Suppressor macrophage treated with lipopolysaccharide for 4 hours (primary cell): ENCODE results near the gene EFNA5.
A peak's percentile ranks its signal among the peaks of the same experiment; 100 is the strongest.

ENCODE experiments used
- DNase-seq: peaks from one replicate; pipeline ENCODE4 v3.0.0-alpha.2; 2020

EFNA5 gene

DNA sequence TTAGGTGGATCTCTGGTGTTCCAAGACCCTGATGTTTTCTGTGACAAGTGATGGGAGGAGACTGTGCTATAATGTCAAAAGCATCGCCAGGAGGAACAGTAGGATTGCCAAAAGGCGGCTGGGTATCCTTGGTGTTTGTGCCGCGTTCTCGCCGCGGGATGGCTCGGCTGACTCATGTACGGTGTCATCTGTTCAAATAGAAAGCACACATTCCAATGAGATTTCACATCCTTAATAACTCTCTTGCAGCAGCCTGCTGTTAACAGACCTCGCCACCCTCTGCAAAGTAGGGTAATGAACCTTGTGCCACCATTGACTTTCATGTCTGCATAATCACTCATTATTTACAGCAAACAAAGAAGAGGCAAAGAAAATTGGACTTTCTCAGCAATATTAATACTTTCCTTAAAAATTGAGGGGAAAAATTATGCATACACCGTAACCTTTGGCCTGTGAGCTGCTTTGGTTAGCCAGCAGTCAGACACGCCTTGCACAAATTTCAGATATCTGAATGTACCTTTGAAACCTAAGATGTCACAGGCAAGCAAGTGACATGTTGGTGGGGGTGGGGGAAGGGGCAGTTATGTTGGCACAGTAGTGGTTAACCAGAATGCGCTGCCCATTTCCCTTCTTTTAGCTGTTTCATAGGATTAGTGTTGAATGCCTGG, 289.4 kb downstream of the EFNA5 start:
- DNase-seq = no peak

DNA sequence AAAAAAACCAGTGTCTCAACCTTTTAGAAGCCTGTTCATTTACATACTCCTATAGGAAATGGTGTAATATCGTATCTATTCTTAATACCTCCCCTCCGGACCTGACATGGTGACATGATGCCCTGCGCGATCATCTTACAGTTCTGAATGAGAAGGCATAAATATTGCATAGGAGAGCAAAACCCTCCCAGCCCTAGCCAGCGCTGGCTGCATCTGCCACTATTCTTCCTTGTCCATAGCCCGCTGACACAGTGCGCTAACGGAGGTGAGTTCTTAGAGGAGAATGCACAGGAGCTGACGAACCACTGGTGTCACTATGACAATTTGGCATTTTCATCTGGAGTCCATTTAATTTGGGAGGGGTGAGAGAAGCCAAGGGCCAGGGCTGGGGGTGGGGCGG, 290.1 kb downstream of the EFNA5 start:
- no peak for DNase-seq

DNA sequence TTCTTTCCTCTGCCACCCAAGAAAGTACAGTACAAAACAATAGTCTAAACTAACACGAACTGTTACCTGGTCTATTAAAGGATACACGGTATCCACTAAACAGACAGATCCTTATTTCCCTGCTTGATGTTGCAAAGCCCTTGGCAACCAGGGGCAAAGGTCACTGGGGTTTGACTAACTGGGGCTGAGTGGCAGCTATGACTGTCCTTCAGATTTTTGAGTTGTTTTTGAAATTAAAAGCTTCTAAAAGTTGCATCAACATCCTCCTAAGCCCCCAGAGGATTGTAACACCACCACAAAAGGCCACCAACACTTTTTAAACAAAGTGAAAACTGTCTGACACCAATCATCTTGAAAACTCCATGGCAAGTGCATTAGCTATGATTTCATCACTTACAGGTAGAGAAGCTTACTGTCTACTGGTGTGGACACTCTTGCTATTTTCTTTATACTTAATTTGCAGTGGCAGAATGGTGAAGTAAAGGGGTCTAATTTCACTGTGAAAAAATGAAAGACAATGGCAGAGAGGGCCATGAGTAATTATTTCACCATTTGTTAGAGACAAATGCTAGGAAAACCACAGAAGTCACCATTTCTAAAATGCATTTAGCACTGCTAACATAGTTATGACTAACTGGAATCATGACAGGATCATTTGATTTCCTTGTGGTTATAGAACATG, 292.4 kb downstream of the EFNA5 start:
- peak; percentile 46 for DNase-seq

DNA sequence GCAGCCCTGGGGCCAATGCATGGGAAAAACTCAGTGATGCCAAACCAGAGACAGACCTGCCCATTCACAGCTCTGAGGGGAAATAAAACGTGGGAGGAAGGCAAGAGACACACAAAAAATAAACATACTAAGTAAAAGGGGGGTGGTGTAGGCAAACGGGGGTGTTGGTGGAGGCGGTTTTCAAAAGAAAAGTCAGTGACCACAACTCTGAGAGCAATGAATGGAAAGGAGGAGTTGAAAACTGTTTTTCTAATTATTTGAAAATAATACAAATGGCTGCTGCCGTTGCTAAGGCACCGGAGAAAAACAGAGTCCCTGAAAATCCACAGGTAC, 293.5 kb downstream of the EFNA5 start:
- DNase-seq = no peak

DNA sequence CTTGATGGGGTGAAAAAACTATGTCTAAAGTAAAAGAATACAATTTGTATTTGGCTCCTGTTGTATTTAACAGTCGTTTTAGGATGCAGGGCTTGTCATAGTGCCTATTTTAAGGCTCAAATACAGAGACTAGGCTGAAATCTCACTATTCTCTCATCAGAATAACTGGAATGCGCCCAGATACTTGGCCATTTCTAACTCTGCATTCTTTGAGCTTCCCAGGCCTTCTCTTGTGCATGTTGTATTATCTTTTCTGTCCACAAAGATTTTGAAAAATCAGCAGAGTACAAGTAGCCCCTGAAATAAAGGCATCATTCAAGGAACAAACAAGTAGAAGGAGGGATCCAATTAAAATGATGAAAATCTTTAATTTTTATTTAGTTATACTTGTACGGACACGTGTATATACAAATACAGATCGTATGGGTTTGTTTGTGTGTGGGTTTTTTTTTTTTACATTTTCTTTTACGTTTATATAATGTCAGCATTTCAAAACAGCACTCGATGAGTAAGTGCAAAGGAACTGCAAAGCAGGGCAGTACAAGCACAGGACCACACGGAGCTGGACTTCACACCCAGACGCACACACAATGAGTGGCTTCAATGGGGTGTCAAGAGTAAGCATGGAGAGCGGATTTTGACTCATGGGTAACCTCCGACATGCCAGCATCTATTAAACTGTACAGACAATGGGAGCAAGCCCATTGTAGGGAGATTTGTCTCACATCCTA, 294.0 kb downstream of the EFNA5 start:
- DNase-seq = no peak

DNA sequence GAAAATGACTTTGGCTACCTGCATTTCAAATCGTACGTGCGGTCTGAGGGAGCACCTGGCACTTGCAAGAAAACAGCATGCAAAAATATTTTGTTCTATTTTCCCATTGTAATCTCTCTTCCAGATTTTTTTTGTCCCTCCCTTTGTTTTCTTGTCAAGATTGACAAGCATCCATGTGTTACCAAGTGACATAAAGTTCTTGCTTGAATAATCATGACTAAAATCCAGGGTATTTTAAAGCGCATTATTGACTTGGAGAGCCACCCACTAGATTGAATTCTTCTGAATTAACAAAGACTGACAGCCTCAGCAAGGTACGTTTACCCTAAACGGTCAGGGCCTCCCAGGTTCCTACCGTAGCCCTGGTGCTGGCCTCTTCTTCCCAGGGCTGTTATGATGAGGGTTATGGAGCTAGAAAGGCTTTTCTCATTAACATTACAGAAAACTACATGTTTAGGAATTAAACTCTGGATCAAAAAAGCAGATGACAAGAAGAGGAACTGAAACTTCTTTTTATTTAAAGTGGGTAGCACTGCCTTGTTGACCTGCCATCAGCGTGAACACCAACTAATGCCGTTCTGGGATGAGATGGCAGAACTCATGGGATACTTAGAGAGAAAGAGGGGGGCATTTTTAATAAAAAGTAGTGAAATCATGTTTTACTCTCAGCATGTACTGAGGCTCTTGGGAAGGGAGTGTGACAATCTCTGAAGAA, 297.0 kb downstream of the EFNA5 start:
- peak; percentile 28 for DNase-seq

DNA sequence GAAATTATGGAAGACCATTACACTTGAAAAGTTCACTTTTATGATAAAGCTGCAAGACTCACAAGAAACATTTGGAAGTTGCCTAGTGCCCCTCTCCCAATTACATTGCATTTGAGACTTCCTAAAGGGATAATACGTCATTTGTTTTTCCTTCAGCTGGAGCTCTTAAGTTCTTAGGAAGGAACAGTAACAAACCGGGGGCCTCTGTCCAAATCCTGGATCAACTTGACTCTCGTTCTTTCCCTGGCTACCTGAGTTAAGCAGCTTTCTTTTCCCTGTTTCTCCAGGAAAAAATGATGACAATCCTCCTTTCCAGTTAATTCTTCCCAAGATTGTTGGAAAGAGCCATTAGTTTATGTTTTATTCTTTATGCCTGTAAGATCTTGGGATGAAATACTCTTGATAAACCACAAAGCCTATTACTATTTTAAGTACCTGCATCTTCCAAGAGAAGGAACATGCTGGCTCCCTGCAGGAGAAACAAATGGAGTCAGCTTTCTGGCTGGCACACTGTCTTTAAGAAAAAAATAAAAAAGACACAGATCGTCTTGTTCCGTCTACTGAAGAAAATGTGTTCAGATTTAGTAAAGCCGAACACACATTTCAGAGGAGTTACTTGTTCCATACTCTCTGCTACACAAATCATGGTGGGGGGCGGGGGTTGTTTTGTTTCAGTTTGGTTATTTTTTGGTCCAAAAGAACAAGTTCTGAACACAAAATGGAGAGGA, 297.9 kb downstream of the EFNA5 start:
- no peak for DNase-seq

DNA sequence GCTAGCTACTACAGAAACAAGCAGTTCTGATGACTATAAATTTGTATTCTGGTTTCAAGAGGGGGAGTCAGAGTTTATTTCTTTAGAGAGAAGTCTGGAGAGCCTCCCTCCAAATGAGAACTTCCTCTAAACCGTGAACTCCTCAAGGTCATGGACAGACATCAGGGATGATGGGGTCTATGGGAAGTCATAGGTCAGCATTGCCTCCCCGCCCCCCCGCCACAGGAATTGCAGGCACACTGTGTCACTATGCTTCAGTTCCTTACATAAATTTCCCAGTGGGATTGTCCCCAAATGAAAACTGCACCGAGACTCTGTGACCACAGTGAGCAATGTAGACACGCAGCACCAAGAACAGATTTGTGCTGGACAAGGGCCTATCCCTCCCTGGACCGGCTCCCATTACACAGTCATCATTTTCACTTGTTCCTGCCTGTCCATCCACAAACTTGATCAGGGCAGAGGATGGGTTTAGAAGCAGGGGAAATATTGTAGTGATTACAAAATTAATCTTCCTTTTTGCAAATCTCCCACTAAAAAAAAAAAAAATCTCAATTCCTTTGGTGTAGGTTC, 300.3 kb downstream of the EFNA5 start:
- DNase-seq = peak; percentile 65

DNA sequence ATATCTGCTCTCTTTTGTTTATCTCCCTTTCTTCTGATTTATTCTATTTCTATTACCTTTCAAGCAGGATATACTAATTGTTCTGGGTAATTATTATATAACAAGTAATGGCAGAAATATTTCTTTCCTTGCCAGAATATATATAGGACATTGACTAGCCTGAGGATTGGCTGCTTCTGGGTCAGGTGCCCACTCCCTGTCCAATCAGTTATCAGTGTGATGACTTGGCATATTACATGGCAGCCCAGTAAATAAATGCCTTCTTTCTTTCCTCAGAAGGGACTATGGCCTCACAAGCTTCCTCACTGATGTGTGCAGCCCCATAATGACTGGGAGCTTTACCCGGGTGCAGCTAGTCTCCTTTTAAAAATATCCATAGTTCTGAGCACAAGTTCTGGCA, 301.1 kb downstream of the EFNA5 start:
- DNase-seq = no peak

DNA sequence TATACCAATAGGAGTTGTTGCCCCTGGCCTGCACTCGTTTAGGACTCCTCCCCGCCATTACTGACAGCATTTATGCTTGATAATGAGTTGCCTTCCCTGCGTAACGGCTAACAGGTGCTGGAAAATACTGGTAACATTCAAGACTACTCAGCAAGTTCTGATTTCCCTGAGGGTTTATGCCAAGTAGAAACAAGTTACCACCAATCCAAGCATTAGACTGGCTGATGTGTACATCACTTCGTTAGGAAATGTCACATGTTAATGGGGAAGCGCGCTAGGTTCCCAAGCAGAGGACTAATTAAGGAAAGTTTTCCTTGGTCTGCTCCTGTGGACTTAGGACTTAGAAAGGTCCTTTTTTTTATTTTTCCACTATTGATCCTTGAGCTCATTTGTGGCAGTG, 302.1 kb downstream of the EFNA5 start:
- no peak for DNase-seq

DNA sequence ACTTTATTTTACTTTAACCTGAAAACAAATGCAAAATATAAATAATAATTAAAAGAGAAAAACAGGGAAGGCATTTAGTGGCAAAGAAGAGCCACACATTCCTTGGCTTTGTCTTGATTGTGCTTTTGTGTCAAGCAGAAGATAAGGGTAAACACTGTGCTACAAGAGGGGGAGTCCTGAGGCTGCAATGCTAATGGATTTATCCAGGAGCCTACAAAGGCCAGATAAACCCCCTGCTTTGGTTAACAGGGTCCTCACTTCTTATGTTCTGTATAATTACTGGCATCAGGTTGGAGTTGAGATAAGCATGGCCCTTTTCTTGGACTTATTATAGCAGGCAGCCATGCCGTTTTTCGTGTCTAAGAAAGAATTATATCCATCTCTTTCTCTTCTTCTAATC, 302.8 kb downstream of the EFNA5 start:
- no peak for DNase-seq

DNA sequence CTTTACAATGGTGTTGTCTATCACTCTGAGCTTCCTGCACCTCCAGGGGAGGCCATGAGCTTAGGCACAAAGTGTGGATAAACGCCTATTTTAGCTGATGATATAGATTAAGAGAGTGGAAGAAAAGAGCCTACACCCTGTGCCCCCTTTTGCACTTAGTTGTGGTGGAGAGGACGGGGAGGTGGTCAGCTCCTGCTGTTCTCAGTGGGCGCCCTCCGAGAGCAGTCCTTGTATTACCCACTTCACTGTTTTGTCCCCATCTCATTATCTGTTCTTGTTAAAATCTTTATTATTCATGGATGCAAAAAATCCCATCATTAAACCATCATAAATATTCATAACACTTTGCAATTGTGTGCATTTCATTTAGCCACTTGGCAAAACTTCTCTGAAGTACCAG, 303.3 kb downstream of the EFNA5 start:
- DNase-seq = no peak

DNA sequence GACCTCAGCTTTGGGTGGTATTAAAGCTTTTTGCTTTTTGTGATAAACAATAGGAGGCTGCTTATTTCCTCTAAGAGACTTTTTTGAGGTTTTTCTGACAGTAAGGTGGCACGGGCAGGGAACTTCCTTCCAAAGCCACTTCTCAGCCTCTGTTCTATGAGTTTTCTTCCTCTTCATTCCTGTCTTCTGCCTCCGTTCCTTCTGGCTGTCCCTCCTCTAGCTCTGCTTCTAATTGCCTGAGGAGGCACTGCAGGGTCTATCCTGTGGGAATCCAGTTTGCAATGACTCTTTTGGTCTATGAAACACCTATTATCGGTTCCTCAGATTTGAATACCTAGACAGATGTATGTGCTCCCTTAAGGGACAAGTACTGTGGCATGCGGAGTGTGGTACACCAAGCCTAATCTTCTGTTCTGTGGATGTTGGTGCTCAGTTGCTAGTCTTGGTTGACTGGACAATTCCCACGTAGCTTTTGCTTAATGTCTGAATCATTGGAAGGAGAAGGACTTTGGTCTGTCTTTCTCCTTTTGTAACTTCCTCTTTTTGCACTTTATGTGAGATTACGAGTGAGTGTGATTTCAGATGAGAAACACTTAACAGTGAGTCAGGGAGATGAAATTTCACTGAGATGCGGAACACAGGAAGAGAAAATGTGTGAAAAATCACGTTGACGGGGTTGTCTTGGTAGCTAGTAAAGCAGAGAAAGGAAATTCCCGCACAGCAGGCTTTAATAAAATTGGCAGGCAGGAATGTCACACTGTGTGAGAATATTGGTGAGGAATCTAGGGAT, 305.2 kb downstream of the EFNA5 start:
- DNase-seq = peak; percentile 92

DNA sequence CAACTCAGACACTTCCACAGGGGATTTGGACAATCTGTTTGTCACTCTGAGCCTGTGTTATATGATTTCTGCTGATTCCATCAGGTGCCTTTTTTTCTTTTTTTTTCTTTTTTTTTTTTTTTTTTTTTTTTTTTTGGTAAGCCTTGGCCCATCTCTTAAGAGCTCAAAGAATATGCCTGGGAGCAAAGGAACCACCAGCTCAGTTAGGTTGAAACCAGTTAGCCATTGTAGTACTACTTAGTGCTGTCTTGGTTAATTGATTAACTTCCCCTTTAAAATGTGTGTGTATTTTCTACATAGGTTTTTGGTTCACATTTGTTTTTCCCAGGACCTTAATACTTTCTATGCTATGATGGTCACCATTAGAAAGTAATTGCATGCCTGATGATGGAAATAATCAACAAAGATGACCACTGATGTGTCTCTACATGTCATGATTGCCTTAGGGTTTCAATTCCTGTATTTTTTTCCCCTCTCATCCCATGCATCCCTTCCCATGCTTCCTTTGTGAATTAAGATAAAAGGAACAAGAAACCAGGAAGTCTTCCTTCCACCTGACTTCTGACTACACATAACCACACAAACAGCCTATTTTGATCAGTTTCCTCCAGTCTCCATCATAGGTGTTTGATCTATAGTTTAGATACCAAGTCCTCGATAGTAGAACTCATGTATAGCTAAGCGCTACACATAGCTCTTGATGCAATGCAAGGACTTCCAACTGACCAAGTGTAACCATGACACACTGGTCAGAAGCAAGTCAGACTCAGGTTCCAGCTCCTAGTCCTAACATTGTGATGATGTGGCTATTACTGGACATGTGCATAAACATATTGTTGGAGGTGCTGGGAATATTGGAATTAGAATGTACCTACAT, 306.1 kb downstream of the EFNA5 start:
- peak; percentile 79 for DNase-seq

DNA sequence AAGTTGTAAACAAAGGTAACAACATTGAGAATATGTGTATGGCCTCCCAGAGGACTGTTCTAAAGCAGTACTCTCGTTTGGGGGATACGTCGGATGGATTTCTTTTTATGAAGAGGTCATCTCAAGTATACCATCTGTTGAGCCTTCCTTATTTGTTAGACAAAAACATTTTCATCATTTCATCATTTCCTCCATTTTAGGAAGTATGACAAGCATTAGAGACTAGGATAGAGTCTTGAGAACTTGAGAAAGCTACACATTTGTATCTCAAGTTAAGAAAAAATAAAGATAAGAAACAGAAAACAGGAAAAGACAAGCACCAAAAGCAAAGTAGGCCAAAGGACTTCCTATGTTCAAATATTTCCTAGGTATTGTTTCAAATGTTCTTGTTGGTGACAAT, 307.0 kb downstream of the EFNA5 start:
- DNase-seq = peak; percentile 43

DNA sequence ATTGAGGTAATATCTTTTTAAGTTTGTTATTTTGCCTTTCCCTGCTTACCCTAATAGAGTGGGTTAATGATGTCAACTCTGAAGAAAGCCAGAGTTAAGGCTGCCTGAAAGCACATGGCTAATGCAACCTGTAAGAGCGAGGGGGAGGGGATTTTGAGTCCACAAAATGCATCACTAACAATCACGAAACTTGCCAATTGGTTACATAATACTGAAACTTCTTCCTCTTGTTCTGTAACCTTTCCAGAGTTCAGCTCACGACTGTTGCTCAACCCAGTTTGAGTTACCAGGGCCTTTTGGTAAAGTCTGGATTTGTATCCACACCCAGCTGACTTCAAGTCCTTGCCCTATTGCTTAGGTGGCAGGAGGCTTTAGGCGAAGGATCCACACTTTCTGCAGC, 308.8 kb downstream of the EFNA5 start:
- peak; percentile 94 for DNase-seq

DNA sequence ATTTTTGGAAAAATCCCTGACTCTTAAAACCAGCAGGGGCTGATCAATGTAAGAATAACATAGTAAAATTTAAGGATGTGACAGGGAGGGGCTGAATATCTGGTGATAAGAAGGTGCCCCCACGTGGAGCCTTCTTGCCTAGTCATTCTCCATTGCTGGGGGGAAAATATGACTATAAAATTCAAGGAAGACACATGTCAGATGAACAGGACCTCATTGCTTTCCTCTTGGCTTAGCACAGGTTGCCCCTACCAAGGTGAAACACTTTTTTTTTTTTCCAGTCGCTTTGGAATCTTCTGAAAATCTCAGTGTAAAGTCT, 310.9 kb downstream of the EFNA5 start:
- DNase-seq = no peak

DNA sequence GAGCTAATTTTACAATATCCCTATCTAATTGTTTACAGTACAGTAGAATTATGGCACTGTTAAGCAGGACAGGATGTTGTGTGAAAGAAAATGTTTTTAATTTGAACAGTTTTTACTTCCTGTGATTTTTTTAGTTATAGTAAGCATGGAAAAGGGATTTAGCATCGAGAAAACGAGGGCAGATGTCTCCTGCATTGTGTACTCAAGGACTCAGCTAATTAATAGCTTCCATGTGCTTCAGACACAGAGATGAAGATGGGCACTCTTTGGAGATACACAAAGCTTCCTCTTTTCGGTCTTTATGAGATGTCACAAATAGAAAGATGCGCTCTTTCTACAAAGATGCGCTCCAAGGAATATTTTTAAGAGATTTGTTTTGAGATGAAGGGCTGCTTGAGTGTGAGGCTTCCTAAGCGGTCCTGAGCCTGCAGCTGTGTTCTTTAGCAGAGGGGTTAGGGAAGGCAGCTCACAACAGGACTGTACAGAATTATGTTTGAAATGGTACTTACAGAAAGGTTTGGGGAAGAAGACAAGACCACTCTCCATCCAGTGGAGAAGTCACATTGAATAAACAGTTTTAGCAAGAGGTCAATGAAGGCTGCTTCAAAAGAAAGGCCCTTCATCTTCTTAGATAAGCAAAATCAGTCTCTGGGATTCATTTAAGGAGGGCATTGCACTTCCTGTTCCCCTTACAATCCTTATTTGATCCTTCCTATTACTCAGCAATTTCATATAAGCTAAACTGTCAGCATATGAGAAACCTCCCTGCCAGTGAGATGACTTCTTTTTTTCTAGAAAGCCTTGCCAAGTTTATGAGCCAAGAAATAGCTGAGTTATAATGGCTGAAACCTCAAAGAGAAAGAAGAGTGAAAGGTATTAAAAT, 311.5 kb downstream of the EFNA5 start:
- DNase-seq = peak; percentile 59

DNA sequence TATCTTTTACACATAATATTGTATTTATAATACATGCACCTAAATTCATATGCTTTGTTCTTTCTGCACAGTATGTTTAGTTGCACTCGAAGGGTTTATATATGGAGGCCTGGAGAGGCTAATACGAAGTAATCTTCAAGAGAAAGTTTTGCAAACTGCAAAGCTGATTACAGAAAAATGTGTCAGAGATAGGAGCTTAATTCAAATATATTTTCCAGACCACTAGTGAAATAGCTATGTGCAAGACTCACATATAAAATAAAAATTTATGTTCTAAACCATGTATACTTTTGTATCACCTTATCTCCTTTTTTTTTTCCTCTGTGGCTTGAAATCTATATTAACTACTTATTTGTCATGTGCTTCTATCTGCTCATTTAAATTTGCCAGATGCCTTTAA, 313.8 kb downstream of the EFNA5 start:
- no peak for DNase-seq

DNA sequence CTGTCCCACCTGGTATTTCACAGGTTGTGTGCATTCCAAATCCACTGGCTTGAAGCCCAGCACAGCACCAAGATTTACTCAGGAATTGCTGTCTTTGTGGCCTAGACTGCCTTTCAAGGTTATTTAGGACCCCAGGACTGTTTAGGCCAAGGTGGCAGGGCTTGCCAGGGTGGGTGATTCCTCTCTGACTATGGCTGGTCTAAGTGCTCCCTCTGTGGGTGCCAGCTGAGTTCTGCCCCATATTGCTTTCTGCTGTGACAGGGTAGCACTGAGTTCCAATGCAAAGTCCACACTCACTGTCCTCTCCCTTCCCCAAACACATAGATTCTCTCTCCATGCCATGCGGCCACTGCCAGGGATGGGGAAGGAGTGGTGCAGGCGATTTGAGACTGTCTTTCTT, 318.2 kb downstream of the EFNA5 start:
- no peak for DNase-seq
